Choroid plexus epithelial cell (primary cell): ENCODE results near the gene MGLL.

Experiments used
- DNase-seq: peaks from one replicate; pipeline ENCODE4 v3.0.0-alpha.2; 2010; ENCODE audit warnings: low read depth
- H3K4me3 ChIP-seq: 2 replicates; pipeline ENCODE4 v1.5.1; 2011; ENCODE audit warnings: low read depth, mild to moderate bottlenecking, control low read depth, low read length, moderate library complexity
- CTCF ChIP-seq: conservative IDR thresholded peaks from 2 replicates; pipeline ENCODE4 v1.5.1; 2011; ENCODE audit warnings: low read depth, mild to moderate bottlenecking, control low read depth, inconsistent platforms, low read length, moderate library complexity

Gene MGLL

GRCh38 chr3:127720985-127721935, 101.1 kb downstream of the MGLL start:
- no peak overlapping the region for H3K4me3 ChIP-seq
- no peak for TF ChIP-seq CTCF
- no peak for DNase-seq

GRCh38 chr3:127720161-127720823, 102.0 kb downstream of the MGLL start:
- TF ChIP-seq CTCF: no peak
- DNase-seq: no peak
- H3K4me3 ChIP-seq: no peak overlapping the region

GRCh38 chr3:127719369-127719768, 102.9 kb downstream of the MGLL start:
- no peak overlapping the region for H3K4me3 ChIP-seq
- TF ChIP-seq CTCF: no peak
- DNase-seq: no peak

- no peak overlapping the region for H3K4me3 ChIP-seq
- no peak for TF ChIP-seq CTCF
- no peak for DNase-seq
Observed at GRCh38 chr3:127718916-127719290, 103.4 kb downstream of the MGLL start.

- no peak for TF ChIP-seq CTCF
- H3K4me3 ChIP-seq: no peak overlapping the region
- no peak for DNase-seq
Observed at GRCh38 chr3:127718245-127718915, 103.9 kb downstream of the MGLL start.

- no peak overlapping the region for H3K4me3 ChIP-seq
- TF ChIP-seq CTCF: no peak
- no peak for DNase-seq
Observed at GRCh38 chr3:127717357-127718244, 104.7 kb downstream of the MGLL start.
